KBM-7 (cell line): ENCODE measurements around the gene IGFBP6.

ENCODE experiments used
- DNase-seq: peaks from one replicate; pipeline ENCODE4 v3.0.0-alpha.2; 2015
- in situ Hi-C: fragments of 300-500 bp; cut with MboI; formaldehyde crosslinking; loops from 2 replicates; pipeline ENCODE4 v1.14.3; 2020; ENCODE audit warnings: low sequenced_read_pairs, low pct_unique_long_range_greater_than_20kb, mixed read lengths

IGFBP6 gene, protein sequence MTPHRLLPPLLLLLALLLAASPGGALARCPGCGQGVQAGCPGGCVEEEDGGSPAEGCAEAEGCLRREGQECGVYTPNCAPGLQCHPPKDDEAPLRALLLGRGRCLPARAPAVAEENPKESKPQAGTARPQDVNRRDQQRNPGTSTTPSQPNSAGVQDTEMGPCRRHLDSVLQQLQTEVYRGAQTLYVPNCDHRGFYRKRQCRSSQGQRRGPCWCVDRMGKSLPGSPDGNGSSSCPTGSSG

DNA sequence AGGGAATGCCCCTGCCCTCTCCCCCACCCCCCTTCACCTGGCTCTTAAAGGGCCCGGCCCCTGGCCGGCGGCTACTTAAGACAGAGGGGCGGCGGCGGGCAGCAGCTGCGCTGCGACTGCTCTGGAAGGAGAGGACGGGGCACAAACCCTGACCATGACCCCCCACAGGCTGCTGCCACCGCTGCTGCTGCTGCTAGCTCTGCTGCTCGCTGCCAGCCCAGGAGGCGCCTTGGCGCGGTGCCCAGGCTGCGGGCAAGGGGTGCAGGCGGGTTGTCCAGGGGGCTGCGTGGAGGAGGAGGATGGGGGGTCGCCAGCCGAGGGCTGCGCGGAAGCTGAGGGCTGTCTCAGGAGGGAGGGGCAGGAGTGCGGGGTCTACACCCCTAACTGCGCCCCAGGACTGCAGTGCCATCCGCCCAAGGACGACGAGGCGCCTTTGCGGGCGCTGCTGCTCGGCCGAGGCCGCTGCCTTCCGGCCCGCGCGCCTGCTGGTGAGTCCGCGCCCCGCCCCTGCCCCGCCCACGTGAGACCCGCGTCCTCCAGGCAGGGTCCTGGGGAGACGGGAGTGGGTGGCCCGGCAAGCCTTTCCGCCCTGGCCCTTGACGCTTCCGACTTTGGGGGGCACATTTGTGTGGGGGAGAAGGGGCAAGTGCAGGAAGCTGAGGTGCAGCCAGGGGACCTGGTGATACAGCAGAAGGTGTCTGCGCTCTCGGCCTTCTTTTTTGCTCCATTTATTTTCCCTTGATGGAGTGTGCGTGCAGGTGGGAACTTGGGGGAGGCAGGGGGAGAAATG lies at the start of gene IGFBP6:
Gene IGFBP6 (plus strand): TSS at position 104 of the 790 bp plus-strand sequence. CDS start 51 bp downstream, at position 155.
- in situ Hi-C loops: no loop called here
- DNase-seq: peak; percentile 44

DNA sequence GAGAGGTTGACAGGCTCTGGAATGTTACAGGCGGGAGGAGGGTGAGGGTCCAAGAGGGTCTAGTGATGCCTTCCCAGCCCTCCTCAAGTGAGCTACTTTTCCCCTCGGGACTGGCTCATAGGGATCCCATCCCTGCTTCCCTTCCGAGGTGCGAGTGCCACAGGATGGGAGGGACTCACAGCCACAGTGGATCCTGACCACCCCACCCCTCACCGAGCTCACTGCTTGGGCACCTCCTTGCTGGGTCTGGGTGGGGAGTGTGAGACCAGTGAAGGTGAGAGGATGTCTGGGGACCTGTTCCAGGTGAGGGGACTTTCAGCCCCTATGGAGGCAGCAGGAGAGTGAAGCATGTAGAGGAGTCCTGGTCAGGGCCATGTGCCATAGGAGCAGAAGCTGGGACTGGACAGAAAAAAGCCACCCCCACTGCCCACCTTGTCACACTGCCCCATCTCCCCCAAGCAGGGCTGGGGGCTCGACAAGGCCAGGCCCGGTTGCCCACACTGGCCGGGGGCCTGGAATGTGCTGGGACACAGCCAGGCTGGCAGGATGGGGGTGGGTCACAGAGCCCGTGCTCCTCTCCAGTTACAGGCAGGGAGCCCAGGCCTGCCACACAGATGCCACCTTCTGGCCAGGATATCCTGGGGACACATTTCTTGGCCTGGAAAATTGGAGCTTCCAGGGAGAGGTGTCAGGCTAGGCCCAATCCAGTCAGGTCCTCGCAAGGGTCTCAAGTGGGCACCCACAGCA lies 49.3 kb upstream of the IGFBP6 start:
- in situ Hi-C loops: no loop called here
- no peak for DNase-seq

DNA sequence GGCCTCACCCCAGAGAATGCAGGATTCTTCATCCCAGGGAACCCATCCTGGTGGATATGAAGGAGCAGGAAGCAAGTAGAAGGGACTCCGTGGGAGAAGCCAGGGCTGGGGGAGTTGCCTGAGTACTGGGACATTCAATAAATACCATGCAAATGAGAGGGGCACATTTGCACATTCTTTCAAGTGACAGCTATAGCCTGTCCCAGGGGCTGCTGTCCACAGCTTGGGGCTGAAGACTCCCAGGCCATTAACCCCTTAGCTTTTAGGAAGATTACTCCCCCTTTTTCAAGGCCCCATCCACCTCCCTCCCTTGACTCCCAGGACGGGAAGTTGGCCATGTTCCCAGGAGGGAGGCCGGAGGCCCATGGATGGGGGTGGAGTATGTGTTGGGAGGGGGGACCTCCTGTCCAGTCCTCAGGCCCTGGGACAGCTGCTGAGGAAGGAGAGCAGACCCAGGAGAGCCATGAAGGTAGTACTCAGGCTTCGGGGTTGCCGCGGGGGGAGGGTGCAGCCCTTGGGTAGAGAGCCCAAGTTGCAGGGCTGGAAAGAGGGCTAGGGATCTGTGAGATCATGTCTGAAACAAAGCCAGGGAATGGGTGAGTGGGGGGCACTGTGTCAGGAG lies 48.6 kb upstream of the IGFBP6 start:
- no peak for DNase-seq
- in situ Hi-C loops: no loop called here

DNA sequence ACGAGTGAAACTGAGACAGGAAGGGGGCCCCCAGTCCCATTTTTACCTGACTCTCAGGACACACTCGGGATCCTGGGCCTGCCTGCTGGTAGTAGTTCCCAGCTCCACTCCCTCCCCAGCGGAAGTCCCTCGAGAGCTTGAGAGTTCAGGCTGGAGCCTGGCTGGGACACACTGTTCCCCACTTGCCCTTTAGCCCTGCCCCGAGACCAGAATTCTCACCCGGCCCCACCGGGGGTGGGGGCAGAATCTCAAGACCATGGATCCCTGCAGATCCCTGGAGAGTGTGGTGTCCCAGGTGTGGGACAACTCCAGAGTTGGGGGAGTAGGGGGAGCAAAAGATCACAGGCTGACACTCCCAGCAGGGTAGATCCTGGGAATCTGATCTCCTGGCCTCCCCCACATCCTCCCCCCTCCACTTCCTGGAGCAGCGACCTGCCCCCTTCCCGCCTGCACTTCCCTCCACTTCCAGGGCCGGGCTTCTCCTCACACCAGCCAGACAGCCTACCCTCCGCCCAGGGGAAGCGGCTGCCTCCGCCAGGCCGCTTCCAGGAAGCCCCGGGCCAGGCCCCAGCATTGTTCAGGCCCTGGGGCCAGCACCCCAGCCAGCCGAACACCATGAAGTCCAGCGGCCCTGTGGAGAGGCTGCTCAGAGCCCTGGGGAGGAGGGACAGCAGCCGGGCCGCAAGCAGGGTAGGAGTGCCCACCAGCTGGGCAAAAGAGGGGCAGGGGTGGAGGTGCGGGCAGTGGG lies 47.7 kb upstream of the IGFBP6 start, which contains the start of gene TNS2:
Gene TNS2 (plus strand): TSS at position 495 of the 748 bp plus-strand sequence. CDS start 121 bp downstream, at position 616.
- DNase-seq: peak; percentile 37
- in situ Hi-C loops: loop anchor here (25.0 kb wide), 1 partner anchor 238 kb away; the partner anchor contains the start of genes MYG1 and PFDN5

DNA sequence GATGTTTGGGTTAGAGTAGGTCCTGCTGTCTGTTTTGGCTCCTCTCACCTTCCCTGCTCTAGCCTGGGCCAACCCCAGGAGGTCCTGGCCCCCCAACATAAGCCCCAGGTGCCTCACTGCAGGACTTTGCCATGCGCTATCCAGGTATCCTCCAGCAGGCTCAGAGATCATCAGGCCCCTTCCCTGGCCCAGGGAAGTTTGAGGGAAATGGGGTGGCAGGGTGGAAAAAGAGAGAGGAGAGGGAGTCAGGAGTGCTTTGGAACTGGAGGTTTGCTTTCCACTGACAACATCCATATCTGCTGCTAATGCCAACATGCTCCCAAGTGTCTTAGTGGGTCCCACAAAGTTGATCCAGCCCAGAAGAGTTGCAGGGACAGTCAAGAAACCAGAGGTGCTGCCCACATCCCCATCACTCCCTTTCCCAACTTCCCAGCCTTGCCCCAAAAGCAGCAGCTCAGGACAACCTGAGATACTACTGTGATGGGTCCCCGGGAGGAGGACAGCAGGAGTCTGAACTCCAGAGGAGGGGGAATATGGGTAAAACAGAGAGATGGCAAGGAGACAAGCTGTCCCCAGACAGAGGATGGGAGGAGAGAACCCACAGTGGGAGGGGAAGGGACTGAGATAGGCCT lies 46.9 kb upstream of the IGFBP6 start:
- no peak for DNase-seq
- in situ Hi-C loops: loop anchor here (25.0 kb wide), 1 partner anchor 237 kb away; the partner anchor contains the start of genes MYG1 and PFDN5

DNA sequence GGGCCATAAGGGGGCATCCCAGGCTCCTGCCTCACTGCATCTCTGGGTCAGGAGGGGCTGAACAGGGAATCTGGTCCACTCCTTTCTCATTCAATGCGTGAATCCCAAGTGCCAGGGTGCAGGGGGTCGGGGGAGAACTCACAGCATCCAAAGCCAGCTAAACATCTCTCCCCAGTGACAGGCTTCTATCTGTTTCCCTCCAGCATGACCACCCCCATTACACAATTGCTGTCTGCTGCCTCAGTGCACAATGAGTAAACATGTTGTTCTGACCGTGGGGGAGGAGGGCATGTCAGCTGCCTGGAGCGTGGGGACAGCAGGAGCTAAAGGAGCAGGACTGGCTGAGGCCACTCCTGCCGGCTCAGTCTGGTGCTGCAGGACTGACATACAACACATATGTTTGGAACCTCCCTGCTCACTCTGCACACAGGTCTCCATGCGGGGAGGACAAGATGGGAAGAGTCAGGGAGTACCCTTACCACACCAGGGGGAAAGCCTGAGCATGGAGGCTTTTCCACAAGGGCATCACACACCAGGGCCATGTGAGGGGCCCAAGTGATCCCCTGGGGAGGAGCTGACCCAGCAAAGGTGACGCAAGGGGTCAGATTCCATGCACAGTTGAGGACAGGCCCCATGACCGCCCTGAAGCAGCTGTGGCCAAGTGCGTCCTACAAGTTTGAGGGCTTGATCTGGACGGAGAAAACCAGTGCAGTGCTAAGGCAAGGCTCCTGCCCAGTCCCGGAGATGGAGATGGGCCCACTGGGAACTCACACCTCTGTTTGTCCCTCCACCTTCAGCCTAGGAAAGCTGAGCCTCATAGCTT lies 46.2 kb upstream of the IGFBP6 start:
- peak; percentile 30 for DNase-seq

DNA sequence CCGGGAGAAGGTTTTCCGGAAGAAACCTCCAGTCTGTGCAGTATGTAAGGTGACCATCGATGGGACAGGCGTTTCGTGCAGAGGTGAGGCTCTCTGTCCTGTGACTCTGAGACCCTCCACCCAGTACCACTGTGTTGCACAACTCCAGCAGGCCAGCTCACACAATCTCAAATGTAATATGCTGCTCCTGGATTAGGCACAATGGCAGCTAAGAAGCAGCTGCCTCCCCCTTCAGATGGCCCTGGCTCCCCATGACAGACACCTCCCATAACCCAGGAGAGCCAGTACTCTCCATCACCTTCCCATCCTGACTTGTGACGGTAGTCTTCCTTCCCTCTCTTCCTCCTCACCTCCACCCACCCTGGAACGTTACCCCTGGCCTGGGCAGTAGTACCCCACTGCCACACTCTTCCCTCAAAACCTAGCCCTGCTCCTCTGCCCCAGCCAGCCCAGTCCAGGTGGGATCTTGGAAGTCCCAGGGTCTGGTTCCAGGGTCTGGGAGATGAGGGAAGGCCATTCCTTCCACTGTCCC lies 45.5 kb upstream of the IGFBP6 start:
- DNase-seq: no peak
- in situ Hi-C loops: loop anchor here (25.0 kb wide), 1 partner anchor 235 kb away; the partner anchor contains the start of genes MYG1 and PFDN5

More for the DNA sequence above, 46.2 kb upstream of the IGFBP6 start:
- in situ Hi-C loops: loop anchor here (25.0 kb wide), 1 partner anchor 236 kb away; the partner anchor contains the start of genes MYG1 and PFDN5

DNA sequence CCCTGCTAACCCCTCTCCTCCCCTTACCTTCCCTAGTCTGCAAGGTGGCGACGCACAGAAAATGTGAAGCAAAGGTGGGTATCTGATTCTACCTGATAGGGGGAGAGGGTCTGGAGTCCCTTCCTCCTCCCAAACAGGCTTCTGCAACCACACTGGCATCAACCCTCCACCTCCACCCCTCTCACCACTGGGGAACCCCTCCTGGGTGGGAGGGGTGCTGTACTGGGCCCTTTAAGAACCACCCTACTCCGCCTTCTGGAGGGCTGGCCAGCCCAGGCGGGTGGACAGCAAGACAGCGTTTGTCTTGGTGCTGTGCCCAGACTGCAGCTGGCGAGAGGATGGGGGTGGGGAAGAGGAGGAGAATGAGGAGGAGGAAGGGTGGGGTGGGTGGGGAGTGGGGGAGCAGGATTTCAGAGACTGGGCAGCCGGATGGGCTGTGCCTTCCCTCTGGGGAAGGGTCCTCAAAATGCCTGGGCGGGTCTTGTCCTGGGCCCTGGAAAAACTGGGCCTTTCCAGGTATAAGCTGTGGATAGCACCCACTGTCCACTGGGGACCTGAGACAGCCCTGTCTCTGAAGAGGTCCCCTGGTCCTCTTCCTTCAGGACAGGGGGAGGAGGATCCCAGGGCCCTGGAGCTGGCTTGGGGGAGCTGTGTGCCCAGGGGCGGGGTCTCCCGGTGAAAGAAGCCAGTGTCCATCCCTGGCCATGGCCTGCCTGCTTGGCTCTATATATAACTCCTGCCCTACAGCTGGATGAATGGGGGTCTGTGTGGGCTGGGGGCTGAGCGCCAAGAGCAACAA lies 44.8 kb upstream of the IGFBP6 start:
- no peak for DNase-seq

DNA sequence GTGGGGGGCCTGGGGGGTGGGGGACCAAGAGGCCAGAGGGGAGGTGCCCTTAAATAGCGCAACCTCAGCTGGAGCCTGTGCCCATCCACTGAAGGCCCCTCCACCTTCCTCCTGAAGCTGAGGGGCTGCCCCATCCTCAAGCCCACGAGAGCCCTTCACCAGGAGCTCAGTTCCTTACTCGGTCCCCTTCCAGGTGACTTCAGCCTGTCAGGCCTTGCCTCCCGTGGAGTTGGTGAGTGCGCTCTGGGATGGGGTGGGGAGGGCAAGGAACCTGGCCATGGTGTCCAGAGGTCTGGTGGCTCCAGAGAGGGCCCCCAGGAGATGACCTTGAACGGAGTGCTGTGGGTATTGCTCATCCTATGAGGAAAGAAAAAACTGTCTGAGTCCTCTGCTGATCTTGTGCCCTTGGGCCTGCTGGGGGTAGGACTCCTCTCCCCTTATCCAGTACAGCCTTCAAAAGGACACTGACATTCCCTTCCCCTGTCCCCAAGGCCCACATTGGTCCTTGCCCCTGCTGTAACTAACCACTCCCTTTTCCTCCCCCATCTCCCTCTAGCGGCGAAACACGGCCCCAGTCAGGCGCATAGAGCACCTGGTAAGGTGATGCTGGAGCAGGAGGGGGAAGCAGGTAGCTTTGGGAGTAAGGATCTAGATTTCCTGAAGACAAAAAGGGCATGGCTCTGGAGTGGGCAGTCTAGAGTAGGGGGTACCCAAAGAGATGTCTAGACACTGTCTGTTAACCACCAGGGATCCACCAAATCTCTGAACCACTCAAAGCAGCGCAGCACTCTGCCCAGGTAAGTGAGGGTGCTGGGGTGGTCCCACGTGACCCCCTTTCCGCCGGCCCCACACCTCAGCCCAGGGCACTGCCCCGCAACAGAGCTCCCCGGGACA lies 44.0 kb upstream of the IGFBP6 start:
- DNase-seq: peak; percentile 34
- in situ Hi-C loops: loop anchor here (25.0 kb wide), 1 partner anchor 234 kb away; the partner anchor contains the start of genes MYG1 and PFDN5

More for the DNA sequence above, 44.8 kb upstream of the IGFBP6 start:
- in situ Hi-C loops: loop anchor here (25.0 kb wide), 1 partner anchor 235 kb away; the partner anchor contains the start of genes MYG1 and PFDN5

DNA sequence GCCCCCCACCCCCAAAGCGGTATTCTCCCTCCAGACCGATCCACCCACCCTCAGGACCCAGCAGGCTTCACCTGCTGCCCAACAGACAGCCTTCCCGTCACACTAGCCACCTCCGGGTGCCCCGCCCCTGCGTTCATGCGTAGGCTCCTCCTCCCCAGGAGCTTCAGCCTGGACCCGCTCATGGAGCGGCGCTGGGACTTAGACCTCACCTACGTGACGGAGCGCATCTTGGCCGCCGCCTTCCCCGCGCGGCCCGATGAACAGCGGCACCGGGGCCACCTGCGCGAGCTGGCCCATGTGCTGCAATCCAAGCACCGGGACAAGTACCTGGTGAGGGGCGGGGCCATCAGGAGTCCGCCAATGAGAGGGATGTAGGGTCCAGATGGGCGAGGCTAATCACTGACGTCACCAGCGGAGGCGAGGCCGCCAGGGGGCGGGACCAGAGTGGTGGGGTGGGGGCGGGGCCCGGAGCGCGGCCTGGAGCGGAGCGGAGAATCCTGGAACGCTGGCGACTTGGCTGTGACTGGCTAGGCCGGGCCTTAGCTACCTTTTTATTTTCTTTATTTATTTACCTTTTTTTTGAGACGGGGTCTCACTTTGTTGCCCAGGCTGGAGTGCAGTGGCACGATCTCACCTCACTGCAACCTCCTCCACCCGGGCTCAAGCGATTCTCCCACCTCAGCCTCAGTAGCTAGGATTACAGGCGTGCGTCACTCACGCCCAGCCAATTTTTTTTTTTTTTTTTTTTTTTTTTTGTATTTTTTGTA lies 43.2 kb upstream of the IGFBP6 start:
- peak; percentile 91 for DNase-seq
- in situ Hi-C loops: loop anchor here (25.0 kb wide), 1 partner anchor 233 kb away; the partner anchor contains the start of genes MYG1 and PFDN5

DNA sequence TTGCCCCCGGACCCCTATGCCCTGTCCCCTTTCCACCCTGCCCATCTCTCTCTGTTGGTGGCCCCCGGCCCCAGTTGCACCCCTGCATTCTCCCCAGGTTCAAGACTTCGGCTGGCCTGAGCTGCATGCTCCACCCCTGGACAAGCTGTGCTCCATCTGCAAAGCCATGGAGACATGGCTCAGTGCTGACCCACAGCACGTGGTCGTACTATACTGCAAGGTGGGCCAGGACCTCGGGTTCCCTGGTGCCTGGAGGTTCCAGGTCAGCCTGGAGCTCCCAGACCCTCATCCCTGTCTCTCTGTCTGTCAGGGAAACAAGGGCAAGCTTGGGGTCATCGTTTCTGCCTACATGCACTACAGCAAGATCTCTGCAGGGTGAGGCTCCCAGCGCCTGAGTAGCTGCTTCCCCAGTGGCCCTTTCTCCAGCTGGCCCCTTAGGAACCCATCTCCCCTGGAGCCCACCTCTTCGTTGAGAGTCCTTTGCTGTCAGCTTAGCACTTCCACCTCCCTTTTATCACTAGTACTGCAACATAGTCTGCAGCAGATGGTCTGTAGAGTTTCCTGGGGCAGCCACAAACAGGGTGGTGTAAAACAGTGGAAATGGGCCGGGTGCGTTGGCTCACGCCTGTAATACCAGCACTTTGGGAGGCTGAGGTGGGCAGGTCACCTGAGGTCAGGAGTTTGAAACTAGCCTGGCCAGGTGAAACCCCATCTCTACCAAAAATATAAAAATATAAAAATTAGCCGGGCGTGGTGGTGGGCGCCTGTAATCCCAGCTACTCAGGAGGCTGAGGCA lies 41.8 kb upstream of the IGFBP6 start:
- in situ Hi-C loops: loop anchor here (25.0 kb wide), 1 partner anchor 232 kb away; the partner anchor contains the start of genes MYG1 and PFDN5
- no peak for DNase-seq

DNA sequence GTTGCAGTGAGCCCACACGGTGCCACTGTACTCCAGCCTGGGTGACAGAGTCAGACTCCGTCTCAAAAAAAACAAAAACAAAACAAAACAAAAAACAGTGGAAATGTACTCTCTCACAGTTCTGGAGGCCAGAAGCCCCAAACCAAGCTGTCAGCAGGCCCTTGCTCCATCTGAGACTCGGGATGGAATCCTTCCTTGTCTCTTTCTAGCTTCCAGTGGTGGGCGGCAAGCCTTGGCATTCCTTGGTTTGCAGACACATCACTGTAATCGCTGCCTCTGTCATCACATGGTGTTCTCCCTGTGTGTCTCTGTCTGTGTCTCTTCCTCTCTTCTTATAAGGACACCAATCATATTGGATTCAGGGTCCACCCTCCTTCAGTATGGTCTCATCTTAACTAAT lies 41.2 kb upstream of the IGFBP6 start:
- in situ Hi-C loops: loop anchor here (25.0 kb wide), 1 partner anchor 231 kb away; the partner anchor contains the start of genes MYG1 and PFDN5
- no peak for DNase-seq

DNA sequence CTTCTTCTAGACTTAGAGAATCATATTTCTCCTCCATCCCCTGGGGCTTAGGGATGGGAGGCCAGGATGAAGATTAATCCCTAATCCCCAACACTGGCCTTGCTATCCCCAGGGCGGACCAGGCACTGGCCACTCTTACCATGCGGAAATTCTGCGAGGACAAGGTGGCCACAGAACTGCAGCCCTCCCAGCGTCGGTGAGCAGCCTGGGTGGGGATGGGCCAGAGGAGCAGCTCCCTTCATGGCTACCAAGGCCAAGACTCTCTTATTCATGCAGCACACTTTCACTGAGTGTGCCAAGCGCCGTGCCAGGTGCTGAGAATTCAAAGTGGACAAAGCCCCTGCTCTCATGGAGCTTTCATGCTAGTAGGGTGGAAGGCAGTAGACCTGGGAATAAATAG lies 40.6 kb upstream of the IGFBP6 start:
- in situ Hi-C loops: loop anchor here (25.0 kb wide), 1 partner anchor 230 kb away; the partner anchor contains the start of genes MYG1 and PFDN5
- no peak for DNase-seq
